Measurements from ENCODE around the gene OR8J3.
"Not testable (repeated sequence)": the region's sequence is repeated elsewhere in the genome, so short reads cannot be mapped to it uniquely, and the experiment has no call there.

The OR8J3 gene

GRCh38 chr11:56140151-56140661 lies at the start of gene OR8J3:
Gene OR8J3, minus strand, starts transcription at chr11:56140201. Its CDS starts 2,483 bp downstream, at chr11:56137718.
- no peak for DNase-seq

GRCh38 chr11:56188602-56189001 lies 48.6 kb upstream of the OR8J3 start:
- no peak for DNase-seq

GRCh38 chr11:56183459-56183858 lies 43.5 kb upstream of the OR8J3 start:
- no peak for DNase-seq

- no peak for DNase-seq
Measured at GRCh38 chr11:56176318-56176717, 36.3 kb upstream of the OR8J3 start, which contains the start of gene OR5J2. Gene OR5J2, plus strand, starts transcription at chr11:56176618. Its CDS starts 0 bp downstream, at chr11:56176618.

GRCh38 chr11:56172256-56172830 lies 32.3 kb upstream of the OR8J3 start:
- no peak for DNase-seq

GRCh38 chr11:56163804-56164203 lies 23.8 kb upstream of the OR8J3 start:
- DNase-seq, result no peak

GRCh38 chr11:56160217-56160616 lies 20.2 kb upstream of the OR8J3 start, which contains the start of gene OR8K5:
Gene OR8K5, minus strand, starts transcription at chr11:56160317. Its CDS starts 0 bp downstream, at chr11:56160317.
- DNase-seq, result no peak

- DNase-seq, result no peak
Measured at GRCh38 chr11:56152333-56152732, 12.3 kb upstream of the OR8J3 start.

- no peak for DNase-seq
Measured at GRCh38 chr11:56151376-56151775, 11.4 kb upstream of the OR8J3 start.

- not testable (repeated sequence) for DNase-seq
Measured at GRCh38 chr11:56143681-56144080, 3.7 kb upstream of the OR8J3 start.

GRCh38 chr11:56122073-56122472 lies 17.9 kb downstream of the OR8J3 start, which contains the start of gene OR8H3:
Gene OR8H3, plus strand, starts transcription at chr11:56122373. Its CDS starts 0 bp downstream, at chr11:56122373.
- DNase-seq, result no peak

- no peak for DNase-seq
Measured at GRCh38 chr11:56103210-56103737, 36.7 kb downstream of the OR8J3 start, which contains the start of gene OR8H2. Gene OR8H2, plus strand, starts transcription at chr11:56103687. Its CDS starts 1,356 bp downstream, at chr11:56105043.

- DNase-seq, result no peak
Measured at GRCh38 chr11:56093008-56093407, 47.0 kb downstream of the OR8J3 start, which contains the start of gene OR8I2. Gene OR8I2, plus strand, starts transcription at chr11:56093308. Its CDS starts 0 bp downstream, at chr11:56093308.

- no peak for DNase-seq
Measured at GRCh38 chr11:56089697-56090096, 50.3 kb downstream of the OR8J3 start.

Data from NCI-H2029 treated with DMSO at 0.1 percent for 48 hours (cell line).